HG03175 (cell line): ENCODE measurements around the gene HTR4.
"Not testable (repeated sequence)": the region's sequence is repeated elsewhere in the genome, so short reads cannot be mapped to it uniquely, and the experiment has no call there.

ENCODE experiments used
- ATAC-seq: cut with Tn5 transposase; IDR thresholded peaks from one replicate; pipeline ENCODE4 v1.9.1; 2021; ENCODE audit warnings: mild to moderate bottlenecking, moderate library complexity; ENCODE audit not compliant: unreplicated experiment

Gene HTR4

DNA sequence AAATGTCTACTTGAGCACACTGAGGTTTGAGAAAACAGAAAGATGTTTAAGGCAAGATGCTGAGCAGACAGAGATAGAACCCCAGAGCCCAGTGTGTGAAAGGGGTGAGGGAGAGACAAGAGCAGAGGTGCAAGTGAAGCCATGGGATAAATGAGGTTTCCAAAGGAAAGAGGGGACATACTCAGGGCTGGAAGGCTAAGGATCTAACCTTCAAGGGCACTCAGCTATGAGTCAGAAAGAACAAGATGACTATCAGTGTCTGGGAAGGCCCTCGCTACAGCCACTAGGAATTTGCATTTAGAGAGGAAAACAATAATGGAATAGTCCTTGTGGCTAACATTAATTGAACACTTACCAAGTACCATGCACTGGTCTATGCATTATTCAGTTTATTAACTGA lies 113.7 kb downstream of the HTR4 start:
- no peak for ATAC-seq

DNA sequence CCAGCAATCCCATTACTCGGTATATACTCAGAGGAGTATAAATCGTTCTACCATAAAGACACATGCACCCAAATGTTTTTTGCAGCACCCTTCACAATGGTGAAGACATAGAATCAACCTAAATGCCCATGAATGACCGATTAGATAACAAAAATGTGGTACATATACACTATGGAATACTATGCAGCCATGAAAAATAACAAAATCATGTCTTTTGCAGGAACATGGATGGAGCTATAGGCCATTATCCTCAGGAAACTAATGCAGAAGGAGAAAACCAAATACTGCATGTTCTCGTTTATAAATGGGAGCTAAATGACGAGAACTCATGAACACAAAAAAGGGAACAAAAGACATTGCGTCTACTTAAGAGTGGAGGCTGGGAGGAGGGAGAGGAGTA lies 114.5 kb downstream of the HTR4 start:
- no peak for ATAC-seq

DNA sequence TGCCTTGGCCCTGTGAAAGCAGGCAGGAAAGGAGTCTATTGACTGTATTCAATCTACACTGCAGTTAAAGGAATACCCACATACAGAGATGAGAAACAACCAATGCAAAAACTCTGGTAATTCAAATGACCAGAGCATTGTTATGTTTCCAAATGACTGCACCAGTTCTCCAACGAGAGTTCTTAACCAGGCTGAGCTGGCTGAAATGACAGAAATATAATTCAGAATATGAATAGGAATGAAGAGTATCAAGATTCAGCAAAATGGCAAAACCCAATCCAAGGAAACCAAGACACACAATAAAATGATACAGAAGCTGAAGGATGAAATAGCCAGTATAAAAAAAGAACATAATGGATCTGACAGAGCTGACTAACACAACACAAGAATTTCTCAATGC lies 119.1 kb downstream of the HTR4 start:
- no peak for ATAC-seq

DNA sequence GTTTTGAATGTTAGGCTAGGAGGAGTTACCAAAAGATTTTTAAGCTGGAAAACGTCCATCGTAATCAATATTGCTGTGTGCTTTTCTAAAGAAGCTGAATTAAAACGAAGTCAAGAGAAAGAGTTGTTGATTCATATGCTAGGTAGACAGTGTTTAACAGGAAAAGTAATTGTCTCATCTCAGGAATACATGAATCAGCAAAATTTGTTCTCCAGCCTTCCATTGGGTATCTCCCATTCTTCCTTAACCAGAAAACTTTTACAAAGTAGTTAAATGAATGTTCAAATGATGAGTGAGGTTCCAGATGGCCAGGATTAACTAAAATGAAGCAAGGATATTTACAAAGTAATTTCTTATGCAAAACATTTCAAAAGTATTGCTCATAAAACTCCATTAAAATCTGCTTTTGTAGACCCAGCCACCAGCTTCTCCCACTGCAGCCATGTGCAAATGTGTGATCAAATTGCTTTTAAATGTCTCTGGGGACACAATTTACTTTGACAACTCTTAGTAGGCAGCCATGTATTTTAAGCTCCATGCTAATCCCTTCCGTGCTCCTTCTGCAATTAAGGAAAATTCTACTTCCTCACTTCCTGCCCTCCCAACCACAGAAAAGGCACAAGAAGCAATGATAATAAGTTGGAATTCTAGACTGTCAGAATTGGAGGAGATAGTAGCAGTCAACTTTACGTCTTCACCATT lies 121.2 kb downstream of the HTR4 start:
- ATAC-seq = no peak

DNA sequence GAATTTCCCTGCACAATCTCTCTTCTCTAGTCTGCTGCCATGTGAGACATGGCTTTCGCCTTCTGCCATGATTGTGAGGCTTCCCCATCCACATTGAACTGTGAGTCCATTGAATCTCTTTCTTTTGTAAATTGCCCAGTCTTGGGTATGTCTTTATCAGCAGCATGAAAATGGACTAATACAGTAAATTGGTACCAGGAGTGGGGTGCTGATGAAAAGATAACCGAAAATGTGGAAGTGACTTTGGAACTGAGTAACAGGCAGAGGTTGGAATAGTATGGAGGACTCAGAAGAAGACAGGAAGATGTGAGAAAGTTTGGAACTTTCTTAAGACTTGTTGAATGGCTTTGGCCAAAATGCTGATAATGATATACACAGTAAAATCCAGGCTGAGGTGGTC lies 124.9 kb downstream of the HTR4 start:
- not testable (repeated sequence) for ATAC-seq

DNA sequence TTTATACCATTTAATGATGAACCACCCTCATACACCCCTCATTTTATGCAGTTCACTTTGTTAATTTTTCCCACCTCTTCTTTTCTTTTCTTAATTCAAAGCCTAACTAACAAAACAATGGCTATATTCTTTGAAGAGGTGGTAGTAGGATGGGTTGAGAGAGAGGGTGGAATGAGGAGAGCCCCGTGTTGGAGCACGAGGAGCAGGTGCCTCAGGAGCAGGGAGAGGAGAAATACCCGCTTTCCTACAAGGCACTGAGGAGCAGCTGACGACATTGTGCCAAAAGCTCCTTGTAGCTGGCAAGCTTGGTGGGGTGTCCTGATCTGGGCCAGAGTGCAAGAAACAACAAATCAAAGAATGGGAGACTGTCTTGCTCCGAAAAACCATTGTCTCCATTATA lies 129.6 kb downstream of the HTR4 start:
- no peak for ATAC-seq

DNA sequence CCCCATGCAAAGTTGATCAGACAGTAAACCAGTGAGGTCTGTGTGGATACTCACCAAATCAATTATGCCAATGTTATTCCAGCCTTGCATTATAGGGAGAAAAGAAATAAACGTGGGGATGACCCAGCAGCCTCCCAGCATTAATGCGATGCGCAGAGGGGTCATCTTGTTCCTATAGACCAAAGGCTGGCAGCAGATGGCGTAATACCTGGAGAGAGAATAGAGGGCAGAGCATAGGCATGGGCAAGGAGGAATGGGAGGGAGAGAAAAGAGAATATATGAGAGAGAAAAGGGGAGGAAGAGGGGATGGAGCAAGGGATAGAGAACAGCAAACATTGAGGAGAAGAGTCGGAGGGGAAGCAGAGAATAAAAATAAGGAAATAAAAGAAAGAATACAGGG lies 131.2 kb downstream of the HTR4 start:
- no peak for ATAC-seq

DNA sequence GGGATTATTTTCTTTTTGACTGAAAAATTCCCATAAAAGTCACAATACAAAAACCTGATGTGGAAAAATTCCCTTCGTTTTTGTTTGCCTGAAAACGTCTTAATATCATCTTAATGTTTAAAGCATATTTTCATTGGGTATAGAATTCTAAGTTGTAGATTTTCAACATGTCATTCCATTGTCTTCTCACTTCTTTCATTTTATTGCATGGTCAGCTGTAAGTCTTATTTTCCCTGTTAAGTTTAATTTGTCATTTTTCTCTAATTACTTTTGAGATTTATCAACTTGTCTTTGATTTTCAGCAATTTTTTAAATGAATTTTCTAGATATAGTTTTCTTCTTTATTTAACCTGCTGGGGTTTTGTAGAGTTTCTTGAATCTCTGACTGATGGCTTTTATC lies 138.9 kb downstream of the HTR4 start:
- ATAC-seq = no peak

DNA sequence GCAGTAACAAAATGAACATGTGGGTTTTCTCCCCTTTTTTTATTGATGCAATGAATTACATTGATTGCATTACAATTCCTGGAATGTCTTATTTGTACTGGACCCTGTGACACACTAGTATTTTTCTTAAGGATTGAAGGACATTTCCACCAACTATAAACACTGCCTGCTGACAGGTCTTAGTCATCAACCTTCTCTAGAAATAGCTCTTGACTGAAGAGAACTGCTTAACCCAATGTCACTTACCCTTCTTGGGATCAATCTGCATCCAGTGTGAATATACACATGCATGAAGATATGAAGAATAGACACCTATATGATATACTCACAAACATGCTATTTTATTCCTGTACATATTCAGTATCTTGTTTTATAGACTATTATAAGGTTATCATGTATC lies 140.0 kb downstream of the HTR4 start:
- no peak for ATAC-seq

DNA sequence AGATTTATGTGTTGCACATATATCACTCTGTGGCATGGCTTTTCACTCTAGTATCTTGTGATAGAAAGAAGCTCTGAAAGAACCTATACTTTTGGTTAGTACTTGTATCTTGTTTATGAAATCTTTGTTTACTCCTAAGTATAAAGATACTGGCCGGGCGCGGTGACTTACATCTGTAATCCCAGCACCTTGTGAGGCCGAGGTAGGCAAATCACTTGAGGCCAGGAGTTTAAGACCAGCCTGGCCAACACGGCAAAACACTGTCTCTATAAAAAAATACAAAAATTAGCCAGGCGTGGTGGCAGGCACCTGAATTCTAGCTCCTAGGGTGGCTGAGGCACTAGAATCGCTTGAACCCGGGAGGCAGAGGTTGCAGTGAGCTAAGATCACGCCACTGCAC lies 141.8 kb downstream of the HTR4 start:
- ATAC-seq = no peak

DNA sequence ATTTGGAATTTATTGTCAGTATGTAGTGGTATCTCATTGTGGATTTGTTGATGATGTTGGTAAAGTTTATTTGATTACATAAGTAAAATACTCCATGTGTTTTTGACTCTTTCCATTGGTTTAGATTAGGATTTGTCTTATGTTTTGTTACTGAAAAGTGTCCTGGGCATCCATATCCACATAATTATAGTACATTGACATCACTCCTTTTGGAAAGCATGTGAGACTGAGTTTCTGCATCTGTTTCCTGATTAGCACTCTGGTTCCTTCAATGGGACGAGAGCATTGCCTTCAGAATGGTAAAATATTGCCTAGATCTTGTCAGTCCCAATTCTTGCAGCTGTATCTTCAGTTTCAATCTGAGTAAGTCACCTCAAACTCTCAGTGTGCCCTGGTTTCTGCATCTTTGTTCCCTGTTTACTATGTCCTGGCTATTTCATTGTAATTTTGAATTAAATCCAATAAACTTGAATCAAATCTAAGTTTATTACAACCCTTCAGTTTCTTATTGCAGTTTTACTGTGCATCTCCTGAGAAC lies 142.4 kb downstream of the HTR4 start:
- ATAC-seq = peak; percentile 88

DNA sequence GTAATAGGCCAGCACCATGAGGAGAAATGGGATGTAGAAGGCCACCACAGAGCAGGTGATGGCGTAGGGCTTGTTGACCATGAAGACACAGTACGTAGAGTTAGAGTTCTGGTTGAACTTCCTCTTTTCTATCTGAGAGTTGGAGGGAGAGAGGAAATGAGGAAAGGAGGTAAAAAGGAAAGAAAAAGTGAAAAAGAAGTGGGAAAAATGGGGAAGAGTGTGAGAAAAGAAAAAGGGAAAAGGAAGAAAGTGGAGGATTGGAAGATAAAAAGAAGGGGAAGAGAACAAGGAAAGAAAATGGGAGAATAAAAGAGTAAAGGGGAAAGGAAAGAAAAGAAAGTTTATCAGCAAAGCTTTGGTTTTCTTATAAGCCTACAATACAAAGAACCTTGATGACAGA lies 144.4 kb downstream of the HTR4 start:
- ATAC-seq = no peak

DNA sequence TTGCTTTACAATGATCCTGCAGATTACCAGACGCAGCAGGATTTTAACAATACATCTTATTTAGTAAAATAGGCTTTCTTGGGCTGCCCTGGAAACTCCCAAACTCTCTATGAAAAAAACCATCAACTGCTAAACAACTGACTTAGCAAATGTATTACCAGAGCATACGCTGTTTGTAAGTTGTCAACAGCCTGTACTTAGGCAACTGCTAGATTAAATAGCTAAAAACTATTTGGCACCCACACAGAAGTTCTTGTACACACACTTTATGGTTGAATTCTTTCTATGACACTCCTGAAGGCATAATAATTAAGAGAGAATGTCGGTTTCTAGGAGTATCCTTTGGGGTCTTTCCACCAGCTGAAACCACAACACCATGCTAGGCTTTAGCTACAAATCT lies 146.7 kb downstream of the HTR4 start:
- no peak for ATAC-seq

DNA sequence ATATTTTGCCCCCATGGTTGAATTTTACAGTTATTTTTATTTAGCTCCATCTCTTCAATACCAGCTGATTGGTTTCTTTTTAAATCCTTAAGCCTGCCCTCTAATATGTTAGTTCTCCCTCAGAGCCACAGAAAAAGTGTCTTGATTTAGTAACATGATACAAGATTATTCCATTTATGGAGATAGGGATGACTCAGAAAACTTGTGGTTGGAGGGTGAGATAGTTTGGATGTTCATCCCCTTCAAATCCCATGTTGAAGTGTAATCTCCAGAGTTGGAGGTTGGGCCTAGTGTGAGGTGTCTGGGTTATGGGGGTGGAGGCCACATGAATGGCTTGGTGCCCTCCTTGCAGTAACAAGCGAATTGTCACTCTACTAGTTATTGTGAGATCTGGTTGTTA lies 154.9 kb downstream of the HTR4 start:
- ATAC-seq = no peak

DNA sequence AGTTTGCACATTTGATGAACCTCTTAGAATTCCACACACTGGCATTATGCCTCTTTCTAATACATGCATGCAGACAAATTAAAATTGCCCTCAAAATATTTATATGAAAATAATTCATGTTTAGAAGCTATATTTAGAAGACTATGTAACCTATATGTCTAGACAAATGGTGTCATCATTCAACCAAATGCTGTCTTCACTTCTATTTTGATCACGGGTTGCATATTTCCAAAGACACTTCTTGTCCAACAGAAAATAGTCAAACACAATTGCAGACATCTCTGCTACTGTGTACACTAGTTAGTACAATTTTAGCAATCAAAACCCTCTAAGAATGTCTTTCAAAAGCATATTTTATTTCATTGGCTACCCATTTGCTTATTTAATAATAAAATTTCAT lies 156.6 kb downstream of the HTR4 start:
- no peak for ATAC-seq

DNA sequence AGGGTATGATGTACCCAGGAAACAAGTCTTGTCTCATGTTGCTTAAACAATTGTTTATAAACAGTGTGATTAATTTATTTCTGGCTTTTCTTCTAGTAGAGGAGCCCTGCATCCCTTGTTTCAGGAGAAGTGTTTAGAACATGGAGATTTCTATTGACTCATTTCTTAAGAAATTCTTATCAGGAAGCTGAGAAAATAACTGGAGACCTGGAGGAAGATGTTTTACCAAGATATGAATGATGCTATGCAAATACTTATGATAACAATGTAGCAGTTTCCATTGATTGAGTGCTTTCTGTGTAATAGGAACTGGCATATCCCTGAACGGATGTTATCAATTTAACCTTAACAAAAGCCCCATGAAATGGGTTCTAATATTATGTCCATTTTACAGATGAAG lies 162.0 kb downstream of the HTR4 start:
- ATAC-seq = no peak

DNA sequence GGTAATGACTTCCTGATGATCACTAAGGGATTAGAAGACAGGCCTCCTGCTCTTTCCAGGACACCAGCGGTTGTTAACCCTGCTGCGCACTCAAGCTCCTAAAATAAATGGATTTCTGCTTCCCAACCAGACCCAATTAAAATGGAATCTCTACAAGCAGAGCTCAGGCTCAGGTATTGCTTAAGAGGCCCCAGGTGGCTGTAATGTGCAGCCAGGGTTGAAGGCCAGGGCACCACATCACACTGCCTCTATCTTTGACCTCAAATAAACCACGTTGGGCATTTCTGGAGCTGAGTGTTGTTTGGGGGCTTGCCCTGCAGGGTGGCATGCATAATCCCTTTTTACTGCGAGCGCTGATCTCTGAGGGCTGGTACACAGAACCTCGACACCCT lies 162.5 kb downstream of the HTR4 start:
- ATAC-seq = no peak

DNA sequence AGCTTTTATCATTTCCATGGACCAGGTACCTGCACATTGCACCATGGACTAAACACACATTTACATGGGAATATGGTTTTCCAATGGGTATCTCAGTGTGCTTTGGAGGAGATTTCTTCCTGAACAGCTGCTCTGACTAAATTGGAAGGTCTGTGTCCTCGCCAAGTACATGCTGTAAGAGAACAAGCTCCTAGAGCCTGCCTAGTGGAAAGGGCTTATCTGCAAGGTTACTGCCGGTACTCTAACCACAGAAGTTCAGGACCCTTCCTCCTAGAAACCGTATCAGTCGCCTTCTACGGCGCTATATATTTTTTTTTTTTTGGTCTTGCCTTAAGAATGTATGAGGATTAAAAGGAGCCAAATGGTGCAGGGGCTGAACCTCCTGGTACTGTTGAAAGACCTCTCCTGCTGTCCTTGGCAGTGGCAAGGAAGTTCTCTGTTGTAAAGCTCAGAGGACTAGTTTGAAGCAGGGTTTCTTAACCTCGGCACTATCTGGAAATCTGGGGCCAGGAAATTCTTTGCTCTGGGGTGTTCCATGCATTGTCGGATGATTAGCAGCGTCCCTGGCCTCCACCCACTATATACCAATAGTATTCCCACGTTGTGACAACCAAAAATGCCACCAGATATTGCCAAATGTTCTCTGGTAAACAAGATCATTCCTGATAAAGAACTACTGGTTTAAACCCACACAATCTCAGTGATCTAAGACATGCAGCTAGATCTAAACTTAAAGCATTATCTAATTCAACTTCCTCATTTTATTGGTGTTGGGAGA lies 163.1 kb downstream of the HTR4 start:
- ATAC-seq = no peak

DNA sequence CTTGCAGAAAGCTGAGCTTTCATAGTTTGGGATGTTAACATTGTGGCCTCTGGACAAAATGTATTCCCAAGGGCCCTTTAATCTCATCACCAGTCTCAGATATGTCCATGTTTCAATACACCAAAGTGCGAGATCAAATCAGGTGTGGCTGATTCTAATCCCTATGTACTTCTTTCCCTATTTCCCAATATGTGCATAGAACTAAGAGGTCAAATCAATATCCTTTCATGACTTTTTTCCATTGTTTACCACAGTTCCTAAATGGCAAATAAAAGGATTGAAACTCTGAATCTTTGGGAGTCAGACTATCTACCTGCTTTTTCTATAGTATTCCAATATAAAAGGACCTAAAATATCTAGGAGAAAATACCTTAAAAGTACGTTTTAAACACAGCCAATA lies 165.6 kb downstream of the HTR4 start:
- no peak for ATAC-seq

DNA sequence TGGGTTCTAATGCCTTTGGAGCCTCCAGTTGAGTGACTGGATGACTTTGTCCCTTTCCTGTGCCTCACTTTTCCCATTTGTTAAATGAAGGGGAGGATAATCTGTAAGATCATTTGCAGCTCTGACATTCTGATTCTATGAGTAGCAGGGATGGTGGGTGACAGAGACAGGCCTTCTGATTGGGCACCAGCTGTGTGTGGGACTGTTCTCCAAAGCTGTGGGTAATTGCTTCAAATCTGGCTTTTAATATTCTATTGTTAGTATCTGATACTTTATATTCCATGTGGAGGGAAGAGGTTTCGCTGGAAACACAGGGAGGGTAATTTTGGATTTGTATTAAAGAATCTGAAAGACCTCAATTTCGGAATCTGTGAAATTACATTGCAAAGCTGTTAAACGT lies 167.9 kb downstream of the HTR4 start:
- no peak for ATAC-seq

DNA sequence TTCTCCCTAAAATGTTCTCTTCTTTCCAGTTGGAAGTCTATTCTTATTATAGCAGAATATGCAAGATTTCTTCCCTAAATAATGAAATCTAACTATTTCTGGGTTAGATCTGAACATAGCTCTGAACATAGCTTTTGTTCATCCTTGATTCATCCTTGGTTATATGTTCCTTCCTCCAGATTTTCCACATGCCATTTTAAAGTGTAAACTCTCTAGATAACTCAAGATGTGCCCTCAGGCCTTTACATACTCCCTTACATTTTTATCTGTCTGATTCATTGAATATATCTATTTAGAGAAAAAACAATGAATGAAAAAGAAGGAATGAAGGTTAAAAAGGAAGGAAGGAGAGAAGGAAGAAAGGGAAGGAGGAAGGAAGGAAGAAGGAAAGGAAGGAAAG lies 169.7 kb downstream of the HTR4 start:
- ATAC-seq = no peak

DNA sequence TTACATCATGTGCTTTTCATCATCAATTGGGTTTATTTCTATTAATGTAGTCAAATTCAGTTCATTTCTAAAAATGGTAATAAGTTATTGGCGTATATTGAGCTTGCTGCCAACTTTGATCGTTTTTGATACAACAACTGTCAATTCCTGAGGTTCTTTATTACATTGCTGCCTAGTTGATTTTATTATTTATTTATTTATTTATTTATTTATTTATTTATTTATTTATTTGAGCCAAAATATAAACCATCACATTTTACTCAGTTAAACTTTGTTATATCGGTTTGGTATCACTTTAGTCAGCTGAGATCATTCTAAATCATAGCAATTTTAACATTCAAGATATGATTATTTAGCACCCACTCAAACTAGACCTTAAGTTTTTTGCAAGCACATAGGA lies 170.6 kb downstream of the HTR4 start:
- no peak for ATAC-seq
